NAMALWA (cell line): ENCODE measurements around the gene DIS3L.
"Not testable (repeated sequence)": the region's sequence is repeated elsewhere in the genome, so short reads cannot be mapped to it uniquely, and the experiment has no call there.

Experiments
- DNase-seq: peaks from one replicate; pipeline ENCODE4 v3.0.0-alpha.2; 2015; ENCODE audit warnings: low spot score

Gene DIS3L

GRCh38 chr15:66310786-66311185, 17.4 kb downstream of the DIS3L start:
- no peak for DNase-seq

GRCh38 chr15:66312144-66312543, 18.8 kb downstream of the DIS3L start:
- no peak for DNase-seq

GRCh38 chr15:66323312-66323928, 30.1 kb downstream of the DIS3L start:
- DNase-seq = no peak

GRCh38 chr15:66326051-66326450, 32.7 kb downstream of the DIS3L start:
- no peak for DNase-seq

GRCh38 chr15:66327736-66328135, 34.4 kb downstream of the DIS3L start:
- DNase-seq = no peak

GRCh38 chr15:66328771-66329170, 35.4 kb downstream of the DIS3L start:
- no peak for DNase-seq

GRCh38 chr15:66348530-66348929, 55.2 kb downstream of the DIS3L start:
- DNase-seq = not testable (repeated sequence)

GRCh38 chr15:66356077-66356358, 62.6 kb downstream of the DIS3L start:
- DNase-seq = no peak

GRCh38 chr15:66356359-66357236, 63.2 kb downstream of the DIS3L start, which contains the start of gene TIPIN:
TSS of gene TIPIN (minus strand) at chr15:66356685. CDS start at chr15:66352947, 3,738 bp downstream.
- DNase-seq = peak; percentile 99

- DNase-seq = peak; percentile 18
Observed at GRCh38 chr15:66359740-66360139, 66.4 kb downstream of the DIS3L start.

- not testable (repeated sequence) for DNase-seq
Observed at GRCh38 chr15:66361745-66362460, 68.5 kb downstream of the DIS3L start.

GRCh38 chr15:66362776-66363175, 69.4 kb downstream of the DIS3L start:
- no peak for DNase-seq

- DNase-seq = no peak
Observed at GRCh38 chr15:66364944-66365528, 71.7 kb downstream of the DIS3L start.

GRCh38 chr15:66369773-66370651, 76.6 kb downstream of the DIS3L start:
- DNase-seq = peak; percentile 59

- no peak for DNase-seq
Observed at GRCh38 chr15:66374179-66374578, 80.8 kb downstream of the DIS3L start.

GRCh38 chr15:66378814-66379430, 85.6 kb downstream of the DIS3L start:
- no peak for DNase-seq

- DNase-seq = not testable (repeated sequence)
Observed at GRCh38 chr15:66381376-66381775, 88.0 kb downstream of the DIS3L start.
